ENCODE measurements around the gene ISYNA1.

DNA sequence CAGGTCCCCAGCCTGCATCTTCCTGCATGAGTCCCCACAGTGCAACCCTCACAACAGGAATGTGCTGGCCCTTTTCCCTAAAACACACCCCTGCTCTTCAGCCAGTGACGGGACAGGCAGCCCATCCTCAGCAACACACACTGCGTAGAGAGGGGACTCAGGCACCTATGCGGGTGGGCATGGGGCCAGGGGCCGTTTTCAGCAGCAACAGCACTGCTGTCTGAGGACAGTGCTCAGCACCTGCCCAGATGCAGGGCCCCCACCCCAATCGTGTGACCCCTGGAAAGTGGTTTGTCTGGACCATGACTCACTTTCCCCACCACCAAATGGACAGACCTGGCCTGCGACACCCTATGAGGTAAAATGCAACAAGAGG lies 28.0 kb upstream of the ISYNA1 start:
- TF ChIP-seq, protein P1, sequence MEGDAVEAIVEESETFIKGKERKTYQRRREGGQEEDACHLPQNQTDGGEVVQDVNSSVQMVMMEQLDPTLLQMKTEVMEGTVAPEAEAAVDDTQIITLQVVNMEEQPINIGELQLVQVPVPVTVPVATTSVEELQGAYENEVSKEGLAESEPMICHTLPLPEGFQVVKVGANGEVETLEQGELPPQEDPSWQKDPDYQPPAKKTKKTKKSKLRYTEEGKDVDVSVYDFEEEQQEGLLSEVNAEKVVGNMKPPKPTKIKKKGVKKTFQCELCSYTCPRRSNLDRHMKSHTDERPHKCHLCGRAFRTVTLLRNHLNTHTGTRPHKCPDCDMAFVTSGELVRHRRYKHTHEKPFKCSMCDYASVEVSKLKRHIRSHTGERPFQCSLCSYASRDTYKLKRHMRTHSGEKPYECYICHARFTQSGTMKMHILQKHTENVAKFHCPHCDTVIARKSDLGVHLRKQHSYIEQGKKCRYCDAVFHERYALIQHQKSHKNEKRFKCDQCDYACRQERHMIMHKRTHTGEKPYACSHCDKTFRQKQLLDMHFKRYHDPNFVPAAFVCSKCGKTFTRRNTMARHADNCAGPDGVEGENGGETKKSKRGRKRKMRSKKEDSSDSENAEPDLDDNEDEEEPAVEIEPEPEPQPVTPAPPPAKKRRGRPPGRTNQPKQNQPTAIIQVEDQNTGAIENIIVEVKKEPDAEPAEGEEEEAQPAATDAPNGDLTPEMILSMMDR (IDR thresholded peaks at IDR 0.05) = no peak
- no peak for TF ChIP-seq POLR2A (IDR thresholded peaks at IDR 0.05)

Measured in adrenal gland (tissue), 5 donors.